Kidney epithelial cell (primary cell): Measurements from ENCODE around the gene COL5A3. TPM values are rescaled to one million over a fixed set of nuclear protein-coding genes. Genes with fewer than 3 reads are reported as not detected.
"Not testable (repeated sequence)": the region's sequence is repeated elsewhere in the genome, so short reads cannot be mapped to it uniquely, and the experiment has no call there.

Experiments
- DNase-seq: peaks from one replicate; pipeline ENCODE4 v3.0.0-alpha.2; 2010; ENCODE audit warnings: low read depth
- H3K27me3 ChIP-seq: 2 replicates; pipeline ENCODE4 v1.6.0; 2011; ENCODE audit warnings: low read length; ENCODE audit not compliant: control insufficient read depth, insufficient read depth
- H3K36me3 ChIP-seq: 2 replicates; pipeline ENCODE4 v1.5.1; 2011; ENCODE audit warnings: low read length; ENCODE audit not compliant: control insufficient read depth, insufficient read depth
- H3K4me3 ChIP-seq: 2 replicates; pipeline ENCODE4 v1.5.1; 2011; ENCODE audit warnings: low read depth, mild to moderate bottlenecking, control low read depth, low read length
- total RNA-seq: library from RNA; depleted of rRNA; stranded (reverse); fragments of >200 nt; gene quantifications from 2 replicates; pipeline ENCODE4 v1.2.3, GENCODE V29; 2015
- TF ChIP-seq, protein P1 (sequence below): IDR thresholded peaks from 2 replicates; pipeline ENCODE4 v1.5.1; 2011; ENCODE audit warnings: mild to moderate bottlenecking, moderate library complexity, low read length, control low read depth, inconsistent platforms; ENCODE audit not compliant: insufficient read depth, poor library complexity, severe bottlenecking

The COL5A3 gene
- total RNA-seq, 1 donor from 2014 or later, result 0.79 TPM

- Histone ChIP-seq H3K27me3 (peaks cover 4% of the 10 kb centered on the region), H3K4me3 (no peak overlapping the region), H3K36me3 (no peaks in the 10 kb centered on the region)
- TF ChIP-seq, protein P1, sequence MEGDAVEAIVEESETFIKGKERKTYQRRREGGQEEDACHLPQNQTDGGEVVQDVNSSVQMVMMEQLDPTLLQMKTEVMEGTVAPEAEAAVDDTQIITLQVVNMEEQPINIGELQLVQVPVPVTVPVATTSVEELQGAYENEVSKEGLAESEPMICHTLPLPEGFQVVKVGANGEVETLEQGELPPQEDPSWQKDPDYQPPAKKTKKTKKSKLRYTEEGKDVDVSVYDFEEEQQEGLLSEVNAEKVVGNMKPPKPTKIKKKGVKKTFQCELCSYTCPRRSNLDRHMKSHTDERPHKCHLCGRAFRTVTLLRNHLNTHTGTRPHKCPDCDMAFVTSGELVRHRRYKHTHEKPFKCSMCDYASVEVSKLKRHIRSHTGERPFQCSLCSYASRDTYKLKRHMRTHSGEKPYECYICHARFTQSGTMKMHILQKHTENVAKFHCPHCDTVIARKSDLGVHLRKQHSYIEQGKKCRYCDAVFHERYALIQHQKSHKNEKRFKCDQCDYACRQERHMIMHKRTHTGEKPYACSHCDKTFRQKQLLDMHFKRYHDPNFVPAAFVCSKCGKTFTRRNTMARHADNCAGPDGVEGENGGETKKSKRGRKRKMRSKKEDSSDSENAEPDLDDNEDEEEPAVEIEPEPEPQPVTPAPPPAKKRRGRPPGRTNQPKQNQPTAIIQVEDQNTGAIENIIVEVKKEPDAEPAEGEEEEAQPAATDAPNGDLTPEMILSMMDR, result no peak
- DNase-seq, result no peak
Measured at GRCh38 chr19:9961103-9961502, 49.2 kb downstream of the COL5A3 start.

DNA sequence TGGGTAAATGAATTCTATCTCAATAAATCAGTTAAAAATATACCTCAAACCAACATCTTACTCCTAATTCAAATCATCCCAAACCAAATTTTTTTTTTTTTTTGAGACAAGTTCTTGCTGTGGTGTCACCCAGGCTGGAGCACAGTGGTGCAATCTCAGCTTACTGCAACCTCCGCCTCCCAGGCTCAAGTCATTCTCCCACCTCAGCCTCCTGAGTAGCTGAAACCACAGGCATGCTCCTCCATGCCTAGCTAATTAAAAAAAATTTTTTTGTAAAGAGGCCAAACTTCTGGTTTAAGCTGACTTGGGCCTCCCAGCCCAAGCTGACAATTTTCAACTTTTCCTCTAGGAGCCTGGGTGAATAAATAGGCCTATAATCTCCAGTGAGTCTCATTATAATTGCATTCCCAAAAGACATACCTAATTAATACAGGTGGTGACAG lies 51.9 kb downstream of the COL5A3 start:
- no peak for DNase-seq
- TF ChIP-seq, protein P1, result no peak
- Histone ChIP-seq H3K4me3 (no peak overlapping the region), H3K36me3 (no peaks in the 10 kb centered on the region), H3K27me3 (no peaks in the 10 kb centered on the region)

DNA sequence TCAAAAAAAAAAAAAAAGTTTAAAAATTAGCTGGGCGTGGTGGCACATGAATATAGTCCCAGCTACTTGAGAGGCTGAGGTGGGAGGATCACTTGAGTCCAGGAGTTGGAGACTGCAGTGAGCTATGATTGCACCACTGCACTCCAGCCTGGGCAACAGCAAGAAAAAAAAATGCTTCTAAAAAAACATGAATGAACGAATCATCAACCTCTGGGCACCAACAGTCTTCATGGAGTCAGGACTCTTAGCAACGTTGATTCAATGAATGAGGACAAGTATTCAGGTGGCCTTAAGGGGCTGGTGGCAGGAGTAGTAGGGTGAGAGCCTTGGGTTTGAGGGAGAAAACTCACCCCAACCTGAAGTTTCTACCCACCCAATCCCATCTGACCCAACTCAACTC lies 53.3 kb downstream of the COL5A3 start:
- no peak for DNase-seq
- H3K27me3 ChIP-seq, result no peaks in the 10 kb centered on the region
- no peak overlapping the region for H3K4me3 ChIP-seq
- TF ChIP-seq, protein P1, result no peak
- no peaks in the 10 kb centered on the region for H3K36me3 ChIP-seq

DNA sequence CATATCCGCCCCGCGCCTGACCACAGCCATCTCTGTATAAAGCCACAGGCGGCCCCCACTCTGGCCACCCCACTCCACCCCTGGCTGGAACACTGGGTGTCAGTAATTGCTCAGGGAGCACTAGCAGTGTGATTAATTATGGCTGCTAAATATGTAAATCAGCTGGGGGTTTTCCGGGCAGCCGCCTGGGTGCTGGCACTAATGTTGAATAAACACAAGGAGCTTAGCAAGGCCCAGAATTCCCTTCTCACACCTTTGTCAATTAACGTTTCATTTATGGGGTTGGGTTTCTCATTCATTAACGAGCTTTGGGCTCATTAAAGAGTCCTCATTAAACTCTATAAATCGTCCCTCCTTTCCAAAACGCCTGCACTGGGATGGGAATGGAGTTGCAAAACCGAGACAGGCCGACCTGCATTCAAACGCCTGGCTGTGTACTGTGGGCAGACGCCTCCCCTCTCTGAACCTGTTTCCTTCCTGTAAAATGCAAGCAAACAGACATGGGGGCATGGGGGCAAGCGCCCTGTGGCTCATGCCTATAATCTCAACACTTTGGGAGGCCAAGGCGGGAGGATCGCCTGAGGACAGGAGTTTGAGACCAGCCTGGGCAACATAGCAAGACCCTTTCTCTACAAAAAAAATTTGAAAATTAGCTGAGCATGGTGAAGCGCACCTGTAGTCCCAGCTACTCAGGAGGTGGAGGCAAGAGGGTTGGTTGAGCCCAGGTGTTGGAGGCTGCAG lies 56.3 kb downstream of the COL5A3 start:
- TF ChIP-seq, protein P1, result no peak
- DNase-seq, result no peak
- H3K4me3 ChIP-seq, result no peak overlapping the region
- no peaks in the 10 kb centered on the region for H3K27me3 ChIP-seq
- H3K36me3 ChIP-seq, result no peaks in the 10 kb centered on the region

- no peaks in the 10 kb centered on the region for H3K36me3 ChIP-seq
- TF ChIP-seq, protein P1, result no peak
- no peak for DNase-seq
- no peak overlapping the region for H3K4me3 ChIP-seq
- no peaks in the 10 kb centered on the region for H3K27me3 ChIP-seq
Measured at GRCh38 chr19:9952276-9952675, 58.0 kb downstream of the COL5A3 start.

DNA sequence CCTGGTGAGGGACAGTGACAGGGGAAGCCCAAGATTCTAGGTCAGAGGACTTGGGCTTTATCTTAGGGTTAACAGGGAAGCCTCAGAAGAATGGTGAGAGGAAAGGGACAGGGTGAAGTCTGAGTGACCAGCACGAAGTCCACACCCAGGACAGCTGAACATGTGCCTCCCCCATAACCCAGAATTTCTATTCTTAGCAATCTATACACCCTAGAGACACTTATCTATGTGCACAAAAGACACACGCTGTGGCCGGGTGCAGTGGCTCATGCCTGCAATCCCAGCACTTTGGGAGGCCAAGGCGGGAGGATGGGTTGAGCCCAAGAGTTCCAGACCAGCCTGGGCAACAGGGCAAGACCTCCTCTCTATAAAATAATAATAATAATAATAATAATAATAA lies 62.9 kb downstream of the COL5A3 start:
- Histone ChIP-seq H3K27me3 (no peaks in the 10 kb centered on the region), H3K36me3 (no peaks in the 10 kb centered on the region), H3K4me3 (no peak overlapping the region)
- TF ChIP-seq, protein P1, result no peak
- DNase-seq, result no peak

- not testable (repeated sequence) for H3K36me3 ChIP-seq, H3K27me3 ChIP-seq, DNase-seq, H3K4me3 ChIP-seq
Measured at GRCh38 chr19:9946528-9947125, 63.7 kb downstream of the COL5A3 start.
